ENCODE data around the gene AJM1. TPM values are rescaled to one million over a fixed set of nuclear protein-coding genes. Genes with fewer than 3 reads are reported as not detected.
A peak's percentile ranks its signal among the peaks of the same experiment; 100 is the strongest.
"Not testable (repeated sequence)": the region's sequence is repeated elsewhere in the genome, so short reads cannot be mapped to it uniquely, and the experiment has no call there.

The AJM1 gene
- total RNA-seq, 1 experiment from 2014 or later = 0.72 TPM

- not testable (repeated sequence) for DNase-seq (ENCODE audit: low read depth)
Measured at GRCh38 chr9:136869611-136870010, 27.3 kb downstream of the AJM1 start.

- no peak for DNase-seq (ENCODE audit: low read depth)
Measured at GRCh38 chr9:136875155-136875554, 32.9 kb downstream of the AJM1 start.

GRCh38 chr9:136876476-136876875 lies 34.2 kb downstream of the AJM1 start:
- no peak for DNase-seq (ENCODE audit: low read depth)

GRCh38 chr9:136880651-136881050 lies 38.4 kb downstream of the AJM1 start:
- DNase-seq (ENCODE audit: low read depth) = no peak

GRCh38 chr9:136881691-136882108 lies 39.4 kb downstream of the AJM1 start:
- peak; percentile 63 for DNase-seq (ENCODE audit: low read depth)

GRCh38 chr9:136882109-136882946 lies 40.0 kb downstream of the AJM1 start:
- peak; percentile 89 for DNase-seq (ENCODE audit: low read depth)

- not testable (repeated sequence) for DNase-seq (ENCODE audit: low read depth)
Measured at GRCh38 chr9:136882947-136883283, 40.6 kb downstream of the AJM1 start.

- not testable (repeated sequence) for DNase-seq (ENCODE audit: low read depth)
Measured at GRCh38 chr9:136883670-136884069, 41.4 kb downstream of the AJM1 start.

GRCh38 chr9:136885950-136886578 lies 43.8 kb downstream of the AJM1 start, which contains the start of gene TRAF2:
Gene TRAF2 (plus strand): TSS chr9:136886516. CDS start chr9:136898741, 12,225 bp downstream.
- DNase-seq (ENCODE audit: low read depth) = peak; percentile 98

GRCh38 chr9:136886610-136887597 lies 44.6 kb downstream of the AJM1 start:
- DNase-seq (ENCODE audit: low read depth) = peak; percentile 23

- DNase-seq (ENCODE audit: low read depth) = no peak
Measured at GRCh38 chr9:136888454-136888853, 46.2 kb downstream of the AJM1 start.

GRCh38 chr9:136889858-136890257 lies 47.6 kb downstream of the AJM1 start:
- no peak for DNase-seq (ENCODE audit: low read depth)

- DNase-seq (ENCODE audit: low read depth) = no peak
Measured at GRCh38 chr9:136890661-136891060, 48.4 kb downstream of the AJM1 start.

Other genes starting within 250 kb of the AJM1 start
- gene EGFL7, start 179.6 kb upstream of the AJM1 start, total RNA-seq (2014; rRNA removed; shearing (Covaris generic)) = 1.6 and 4.1 TPM in 2 replicates
- 20.4 and 34.7 TPM in 2 replicates for gene AGPAT2, start 155.0 kb upstream of the AJM1 start, total RNA-seq (2014; rRNA removed; shearing (Covaris generic))
- not detected in 2 replicates for gene DIPK1B, start 129.9 kb upstream of the AJM1 start, total RNA-seq (2014; rRNA removed; shearing (Covaris generic))
- gene LCN10, start 99.5 kb upstream of the AJM1 start, total RNA-seq (2014; rRNA removed; shearing (Covaris generic)) = 0.10 TPM in 1 of 2 replicates, not detected in the other
- not detected in 2 replicates for gene LCN6, start 94.0 kb upstream of the AJM1 start, total RNA-seq (2014; rRNA removed; shearing (Covaris generic))
- not detected in 2 replicates for gene LCN8, start 84.2 kb upstream of the AJM1 start, total RNA-seq (2014; rRNA removed; shearing (Covaris generic))
- not detected in 2 replicates for gene LCN15, start 78.0 kb upstream of the AJM1 start, total RNA-seq (2014; rRNA removed; shearing (Covaris generic))
- 49.4 and 79.2 TPM in 2 replicates for gene TMEM141, start 51.1 kb upstream of the AJM1 start, total RNA-seq (2014; rRNA removed; shearing (Covaris generic))
- not detected in 2 replicates for gene CCDC183, start 46.1 kb upstream of the AJM1 start, total RNA-seq (2014; rRNA removed; shearing (Covaris generic))
- gene RABL6, start 34.5 kb upstream of the AJM1 start, total RNA-seq (2014; rRNA removed; shearing (Covaris generic)) = 30.0 and 37.8 TPM in 2 replicates
- 88.7 and 92.2 TPM in 2 replicates for gene PHPT1, start 6.9 kb downstream of the AJM1 start, total RNA-seq (2014; rRNA removed; shearing (Covaris generic))
- gene MAMDC4, start 9.9 kb downstream of the AJM1 start, total RNA-seq (2014; rRNA removed; shearing (Covaris generic)) = 0.36 and 0.39 TPM in 2 replicates
- 304 and 460 TPM in 2 replicates for gene EDF1, start 23.8 kb downstream of the AJM1 start, total RNA-seq (2014; rRNA removed; shearing (Covaris generic))
- 10.1 and 13.7 TPM in 2 replicates for gene TRAF2, start 44.0 kb downstream of the AJM1 start, total RNA-seq (2014; rRNA removed; shearing (Covaris generic))
- gene FBXW5, start 102.3 kb downstream of the AJM1 start, total RNA-seq (2014; rRNA removed; shearing (Covaris generic)) = 48.7 and 74.1 TPM in 2 replicates
- not detected in 2 replicates for gene C8G, start 102.8 kb downstream of the AJM1 start, total RNA-seq (2014; rRNA removed; shearing (Covaris generic))
- not detected in 2 replicates for gene LCN12, start 109.8 kb downstream of the AJM1 start, total RNA-seq (2014; rRNA removed; shearing (Covaris generic))
- 0.24 TPM in 1 of 2 replicates, not detected in the other for gene PTGDS, start 135.0 kb downstream of the AJM1 start, total RNA-seq (2014; rRNA removed; shearing (Covaris generic))
- not detected in 2 replicates for gene LCNL1, start 140.5 kb downstream of the AJM1 start, total RNA-seq (2014; rRNA removed; shearing (Covaris generic))
- gene PAXX, start 149.9 kb downstream of the AJM1 start, total RNA-seq (2014; rRNA removed; shearing (Covaris generic)) = 24.5 and 50.9 TPM in 2 replicates
- gene CLIC3, start 154.1 kb downstream of the AJM1 start, total RNA-seq (2014; rRNA removed; shearing (Covaris generic)) = 0.68 and 1.7 TPM in 2 replicates
- gene ABCA2, start 185.8 kb downstream of the AJM1 start, total RNA-seq (2014; rRNA removed; shearing (Covaris generic)) = 4.1 and 10.8 TPM in 2 replicates
- gene FUT7, start 189.6 kb downstream of the AJM1 start, total RNA-seq (2014; rRNA removed; shearing (Covaris generic)) = not detected in 2 replicates
- 0.60 and 1.6 TPM in 2 replicates for gene NPDC1, start 203.7 kb downstream of the AJM1 start, total RNA-seq (2014; rRNA removed; shearing (Covaris generic))
- gene ENTPD2, start 211.6 kb downstream of the AJM1 start, total RNA-seq (2014; rRNA removed; shearing (Covaris generic)) = not detected in 2 replicates
- gene SAPCD2, start 228.1 kb downstream of the AJM1 start, total RNA-seq (2014; rRNA removed; shearing (Covaris generic)) = 15.3 and 21.8 TPM in 2 replicates
- gene UAP1L1, start 235.0 kb downstream of the AJM1 start, total RNA-seq (2014; rRNA removed; shearing (Covaris generic)) = 7.6 and 10.0 TPM in 2 replicates
- gene MAN1B1, start 244.5 kb downstream of the AJM1 start, total RNA-seq (2014; rRNA removed; shearing (Covaris generic)) = 39.2 and 56.9 TPM in 2 replicates

All from RPMI7951 (cell line).